ENCODE data around the gene SCMH1. TPM values are rescaled to one million over a fixed set of nuclear protein-coding genes. Genes with fewer than 3 reads are reported as not detected.

Gene SCMH1
- total RNA-seq, 1 donor from 2014 or later: 22.5 TPM

DNA sequence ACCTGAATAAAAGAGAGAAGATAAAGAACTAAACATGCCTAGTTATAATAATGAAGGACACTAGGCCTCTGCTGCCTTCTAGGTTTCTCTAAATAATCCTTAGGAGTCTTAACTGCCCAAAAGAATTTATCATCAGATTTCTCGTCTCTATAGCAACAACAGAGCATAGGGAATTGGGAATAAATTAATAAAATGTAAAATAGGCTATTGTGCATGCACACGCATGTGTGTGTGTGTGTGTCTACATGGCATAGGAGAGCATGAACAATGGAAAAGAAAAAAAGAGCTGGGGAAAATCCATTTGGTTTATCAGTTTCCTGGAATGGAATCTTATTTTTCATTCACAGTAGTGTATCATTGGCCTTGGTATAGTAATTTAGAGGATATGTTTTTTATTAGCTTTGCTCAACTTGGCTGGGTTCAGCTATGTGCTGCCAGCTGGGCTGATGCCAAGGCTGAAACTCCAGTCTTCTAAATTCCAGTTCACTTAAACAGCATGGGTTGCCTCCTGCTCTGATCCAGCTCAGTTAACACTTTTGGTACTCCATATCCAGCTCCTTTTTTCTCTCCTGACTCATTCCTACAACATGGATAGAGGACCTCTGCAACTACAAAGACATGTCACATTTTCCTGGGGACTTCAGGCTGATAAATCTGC lies 140.0 kb downstream of the SCMH1 start:
- DNase-seq (ENCODE audit: extremely low read depth, low read depth, low spot score): peak; percentile 72

- DNase-seq (ENCODE audit: extremely low read depth, low read depth, low spot score): no peak
Observed at GRCh38 chr1:41101076-41101475, 141.0 kb downstream of the SCMH1 start.

GRCh38 chr1:41100170-41100569 lies 141.9 kb downstream of the SCMH1 start:
- no peak for DNase-seq (ENCODE audit: extremely low read depth, low read depth, low spot score)

- DNase-seq (ENCODE audit: extremely low read depth, low read depth, low spot score): no peak
Observed at GRCh38 chr1:41098730-41099460, 143.2 kb downstream of the SCMH1 start.

DNA sequence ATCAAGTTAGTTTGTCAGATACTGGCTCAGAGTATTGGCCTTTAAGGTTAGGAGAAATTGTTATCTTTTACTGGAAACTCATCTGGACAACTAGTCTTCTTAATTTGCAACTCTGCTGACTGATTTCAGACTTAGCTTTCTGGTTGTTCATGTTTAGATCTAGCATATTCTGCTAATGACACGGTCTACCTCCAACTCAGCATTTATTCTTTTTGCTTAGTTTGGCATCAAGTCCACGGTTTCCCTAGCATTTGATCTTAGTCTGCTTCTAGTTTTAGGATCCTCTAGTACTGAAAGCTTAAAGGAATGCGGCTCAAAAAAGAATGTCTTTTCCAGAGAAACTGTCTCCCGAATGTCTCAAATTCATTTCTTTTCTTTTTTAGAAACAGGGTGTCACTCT lies 145.0 kb downstream of the SCMH1 start:
- DNase-seq (ENCODE audit: extremely low read depth, low read depth, low spot score): no peak

GRCh38 chr1:41093826-41094225 lies 148.3 kb downstream of the SCMH1 start:
- no peak for DNase-seq (ENCODE audit: extremely low read depth, low read depth, low spot score)

- no peak for DNase-seq (ENCODE audit: extremely low read depth, low read depth, low spot score)
Observed at GRCh38 chr1:41086921-41087320, 155.2 kb downstream of the SCMH1 start.

- no peak for DNase-seq (ENCODE audit: extremely low read depth, low read depth, low spot score)
Observed at GRCh38 chr1:41078616-41079015, 163.5 kb downstream of the SCMH1 start.

- no peak for DNase-seq (ENCODE audit: extremely low read depth, low read depth, low spot score)
Observed at GRCh38 chr1:41078193-41078592, 163.9 kb downstream of the SCMH1 start.

DNA sequence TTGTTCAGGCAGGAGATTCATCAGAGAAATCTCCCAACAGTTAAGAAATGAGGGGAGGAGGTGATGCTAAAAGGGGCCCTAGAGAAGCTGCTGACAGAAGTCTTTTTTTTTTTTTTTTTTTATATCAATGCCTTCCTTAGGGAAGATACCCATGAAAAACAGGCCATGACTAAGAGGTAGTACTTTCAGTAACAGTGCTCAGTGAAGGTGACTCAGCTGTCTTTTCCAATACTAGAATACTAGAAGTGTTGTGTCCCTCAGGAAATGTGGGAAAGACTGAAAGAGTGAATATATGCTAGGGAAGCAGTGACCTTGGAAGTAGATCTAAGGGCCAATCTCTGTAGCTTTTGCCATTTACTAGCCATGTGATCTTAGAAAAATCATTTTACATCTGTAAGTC lies 168.1 kb downstream of the SCMH1 start:
- DNase-seq (ENCODE audit: extremely low read depth, low read depth, low spot score): no peak

GRCh38 chr1:41072051-41072450 lies 170.1 kb downstream of the SCMH1 start:
- DNase-seq (ENCODE audit: extremely low read depth, low read depth, low spot score): no peak

DNA sequence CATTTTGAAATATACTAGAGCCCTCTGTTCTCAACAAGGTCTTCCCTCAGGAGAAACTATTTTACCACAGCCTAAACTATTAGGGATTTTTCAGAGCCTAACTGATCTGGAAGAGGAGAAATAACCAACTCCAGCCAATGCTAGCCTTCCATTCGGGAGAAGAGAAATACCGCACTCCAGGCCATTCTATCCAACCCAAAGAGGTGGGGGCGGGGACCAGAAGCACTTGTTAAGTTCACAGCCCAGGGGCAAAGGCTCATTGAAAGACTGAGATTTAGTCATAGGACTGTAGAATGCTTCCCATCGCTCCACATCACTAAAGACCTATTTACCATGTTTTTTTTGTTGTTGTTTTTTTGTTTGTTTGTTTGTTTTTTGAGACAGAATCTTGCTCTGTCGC lies 185.2 kb downstream of the SCMH1 start:
- DNase-seq (ENCODE audit: extremely low read depth, low read depth, low spot score): no peak

GRCh38 chr1:41053316-41053715 lies 188.8 kb downstream of the SCMH1 start:
- no peak for DNase-seq (ENCODE audit: extremely low read depth, low read depth, low spot score)

DNA sequence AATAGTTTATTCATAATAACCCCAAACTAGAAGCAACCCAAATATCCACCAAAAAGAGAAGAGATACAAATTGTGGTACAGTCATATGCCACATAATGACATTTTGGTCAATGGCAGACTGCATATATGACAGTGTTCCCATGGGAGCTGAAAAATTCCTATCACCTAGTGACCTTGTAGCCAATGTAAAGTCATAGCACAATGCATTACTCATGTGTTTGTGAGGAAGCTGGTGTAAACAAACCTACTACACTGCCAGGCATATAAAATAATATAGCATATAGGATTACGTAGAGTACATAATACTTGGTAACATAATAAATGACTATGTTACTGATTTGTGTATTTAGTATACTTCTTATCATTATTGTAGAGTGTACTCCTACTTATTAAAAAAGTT lies 191.1 kb downstream of the SCMH1 start:
- DNase-seq (ENCODE audit: extremely low read depth, low read depth, low spot score): no peak

- DNase-seq (ENCODE audit: extremely low read depth, low read depth, low spot score): no peak
Observed at GRCh38 chr1:41048540-41048939, 193.6 kb downstream of the SCMH1 start.

DNA sequence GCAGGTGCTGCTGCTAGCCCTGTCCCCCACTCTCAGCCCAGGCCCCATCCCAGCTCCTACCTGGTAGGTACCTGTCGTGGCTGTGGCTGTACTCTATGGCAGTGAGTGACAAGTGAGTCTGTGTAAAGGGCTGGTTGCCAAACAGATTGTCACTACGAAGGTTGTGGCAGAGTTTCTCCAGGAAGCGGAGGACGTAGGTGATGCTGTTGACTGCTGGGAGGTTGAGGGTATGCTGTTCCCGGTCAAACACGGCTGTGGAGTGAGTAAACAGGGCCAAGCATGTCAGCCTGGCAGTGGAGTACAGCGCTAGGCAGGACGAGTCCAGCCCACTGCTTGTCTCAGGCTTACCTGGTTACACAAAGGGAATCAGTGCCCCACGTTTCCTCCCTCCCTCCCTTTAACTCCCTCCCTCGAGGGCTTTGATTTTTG lies 195.7 kb downstream of the SCMH1 start:
- DNase-seq (ENCODE audit: extremely low read depth, low read depth, low spot score): no peak

DNA sequence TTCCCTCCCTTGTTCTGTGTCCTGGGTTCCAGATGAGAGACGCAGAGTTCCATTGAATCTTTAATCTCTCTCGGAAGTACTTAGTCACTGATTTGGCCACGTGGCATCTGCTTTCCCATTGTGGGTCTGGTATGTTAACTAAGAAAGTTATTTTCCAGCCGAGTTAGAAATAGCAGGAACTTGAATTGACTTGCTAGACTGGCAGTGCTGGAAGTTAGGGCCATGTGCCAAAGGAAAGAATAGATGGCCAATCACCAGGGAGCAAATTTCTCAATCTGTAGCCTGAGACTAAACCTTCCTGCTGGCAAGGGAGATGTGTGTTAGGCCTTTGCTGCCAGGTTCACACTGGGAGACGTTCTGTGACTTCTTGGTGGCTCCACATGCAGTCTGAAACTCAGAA lies 196.4 kb downstream of the SCMH1 start:
- peak; percentile 86 for DNase-seq (ENCODE audit: extremely low read depth, low read depth, low spot score)

- DNase-seq (ENCODE audit: extremely low read depth, low read depth, low spot score): no peak
Observed at GRCh38 chr1:41044187-41044586, 197.9 kb downstream of the SCMH1 start.

GRCh38 chr1:41041614-41042270 lies 200.4 kb downstream of the SCMH1 start:
- no peak for DNase-seq (ENCODE audit: extremely low read depth, low read depth, low spot score)

DNA sequence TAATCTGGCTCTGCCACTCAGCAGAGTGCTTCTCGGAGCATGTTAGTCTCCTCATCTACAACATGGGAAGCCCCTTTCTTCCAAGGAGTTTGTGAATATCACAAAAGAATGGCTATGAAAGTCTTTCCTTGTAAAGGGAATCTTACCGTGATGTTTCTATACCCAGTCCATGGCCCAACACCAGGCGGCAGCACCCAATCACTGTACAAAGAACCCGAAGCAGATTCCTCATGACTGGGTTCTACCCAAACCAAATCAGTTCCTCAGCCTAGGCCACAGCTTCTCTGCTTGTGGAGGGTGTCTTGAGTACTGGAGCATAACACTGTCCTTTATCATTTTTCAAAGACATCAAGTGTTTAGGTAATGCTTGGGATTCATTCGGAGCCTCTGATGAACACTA lies 204.0 kb downstream of the SCMH1 start:
- no peak for DNase-seq (ENCODE audit: extremely low read depth, low read depth, low spot score)

DNA sequence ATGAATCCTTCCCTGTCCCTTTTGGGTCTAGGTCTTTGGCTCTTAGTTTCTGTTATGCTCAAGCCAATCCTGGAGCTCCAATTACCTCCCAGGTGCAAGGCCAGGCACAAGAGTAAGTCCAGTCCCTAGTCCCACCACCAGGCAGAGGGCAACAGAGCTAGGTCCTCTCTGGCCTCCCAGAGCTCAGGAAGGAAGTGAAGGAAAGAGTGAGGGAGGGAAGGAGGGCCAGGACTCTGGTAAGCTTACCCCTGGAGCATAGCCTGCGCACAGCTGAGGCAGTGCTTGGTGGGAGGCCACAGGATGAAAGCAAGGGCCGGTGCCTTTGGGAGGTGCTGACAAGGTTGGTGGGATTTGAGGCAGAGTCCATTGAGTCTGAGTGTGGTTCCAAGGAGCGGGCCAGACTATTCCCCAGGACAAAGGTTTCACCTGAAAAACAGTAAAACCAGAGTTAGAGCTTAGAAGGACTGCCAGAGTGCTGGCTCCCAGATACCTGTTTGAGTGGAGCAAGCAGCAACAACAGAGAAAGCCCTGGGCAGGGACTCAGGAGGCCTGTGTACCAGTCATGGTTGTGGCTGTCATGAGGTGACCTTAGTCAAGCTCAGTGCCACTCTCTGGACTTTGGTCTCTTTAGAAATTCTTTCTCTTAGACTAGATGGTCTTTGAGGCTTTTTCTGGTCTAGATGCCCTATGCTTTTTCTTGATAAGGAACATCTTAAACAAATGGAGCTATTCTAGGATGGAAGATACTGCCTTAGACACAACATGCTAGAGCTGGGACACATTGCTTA lies 204.8 kb downstream of the SCMH1 start:
- DNase-seq (ENCODE audit: extremely low read depth, low read depth, low spot score): no peak
